Tibial nerve (tissue), 4 donors: ENCODE results near the gene SERPINH1.

Experiments
- EP300 ChIP-seq, 2 donors: sonication (generic); formaldehyde crosslinking; IDR thresholded peaks; one replicate each; pipeline ENCODE4 v1.6.1; 2017; ENCODE audit warnings: antibody characterized with exemption in 2 of 2, mild to moderate bottlenecking in 1 of 2
- POLR2A ChIP-seq, 2 donors: fragments of 450-650 bp; IDR thresholded peaks; one replicate each; pipeline ENCODE4 v1.6.1; 2017; ENCODE audit warnings: antibody characterized with exemption in 2 of 2, mild to moderate bottlenecking in 2 of 2, moderate library complexity in 2 of 2
- TF ChIP-seq, protein P1 (sequence below), 5 experiments: fragments of 200-600 bp in 3 of 5; fragments of 450-650 bp in 2 of 5; sonication (generic) in 3 of 5; IDR thresholded peaks; one replicate each; pipeline ENCODE4 v1.5.1; 2016 to 2019; ENCODE audit warnings: antibody characterized with exemption in 5 of 5, mild to moderate bottlenecking in 3 of 5, moderate library complexity in 2 of 5

DNA sequence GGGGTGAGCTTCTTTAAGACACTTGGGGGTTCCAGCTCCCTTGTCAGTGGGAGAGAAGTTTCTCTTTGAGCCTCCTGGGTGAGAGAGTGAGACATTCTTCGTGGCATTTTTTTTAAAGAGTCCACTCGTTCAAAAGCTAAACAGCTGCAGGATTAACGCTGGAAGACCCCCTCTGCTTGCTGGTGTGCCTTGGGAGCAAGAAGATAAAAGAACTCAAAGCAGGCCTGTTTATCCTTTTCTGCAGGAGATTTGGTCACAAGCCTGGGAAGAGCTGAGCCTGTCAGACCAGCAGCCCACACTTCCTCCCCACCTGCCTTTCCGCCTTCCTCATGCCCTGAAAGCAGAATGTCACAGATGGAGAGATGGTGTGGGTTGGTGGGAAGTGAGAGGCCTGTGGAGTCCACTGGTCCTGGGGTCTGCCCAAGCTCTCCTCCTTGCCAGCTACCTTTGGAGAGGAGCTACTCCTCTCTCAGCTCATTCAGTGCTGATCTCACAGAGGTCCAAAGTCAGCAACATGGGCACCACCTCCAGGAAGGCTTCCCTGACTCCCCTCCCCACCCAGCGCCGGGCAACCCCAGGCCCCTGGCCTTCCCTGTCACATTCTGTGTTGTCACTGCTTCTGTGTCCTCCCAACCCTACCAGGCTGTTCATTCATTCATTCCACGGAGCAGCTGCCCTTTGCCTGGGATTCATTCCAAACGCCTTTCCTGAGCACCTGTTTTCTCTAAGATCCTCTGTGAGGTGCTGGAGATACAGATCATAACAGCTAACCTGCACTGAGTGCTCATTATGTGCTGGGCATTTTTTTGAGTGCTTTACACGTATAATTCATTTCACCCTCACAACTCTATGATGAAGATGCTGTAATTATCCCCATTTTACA, 43.0 kb upstream of the SERPINH1 start:
- TF ChIP-seq, protein P1, sequence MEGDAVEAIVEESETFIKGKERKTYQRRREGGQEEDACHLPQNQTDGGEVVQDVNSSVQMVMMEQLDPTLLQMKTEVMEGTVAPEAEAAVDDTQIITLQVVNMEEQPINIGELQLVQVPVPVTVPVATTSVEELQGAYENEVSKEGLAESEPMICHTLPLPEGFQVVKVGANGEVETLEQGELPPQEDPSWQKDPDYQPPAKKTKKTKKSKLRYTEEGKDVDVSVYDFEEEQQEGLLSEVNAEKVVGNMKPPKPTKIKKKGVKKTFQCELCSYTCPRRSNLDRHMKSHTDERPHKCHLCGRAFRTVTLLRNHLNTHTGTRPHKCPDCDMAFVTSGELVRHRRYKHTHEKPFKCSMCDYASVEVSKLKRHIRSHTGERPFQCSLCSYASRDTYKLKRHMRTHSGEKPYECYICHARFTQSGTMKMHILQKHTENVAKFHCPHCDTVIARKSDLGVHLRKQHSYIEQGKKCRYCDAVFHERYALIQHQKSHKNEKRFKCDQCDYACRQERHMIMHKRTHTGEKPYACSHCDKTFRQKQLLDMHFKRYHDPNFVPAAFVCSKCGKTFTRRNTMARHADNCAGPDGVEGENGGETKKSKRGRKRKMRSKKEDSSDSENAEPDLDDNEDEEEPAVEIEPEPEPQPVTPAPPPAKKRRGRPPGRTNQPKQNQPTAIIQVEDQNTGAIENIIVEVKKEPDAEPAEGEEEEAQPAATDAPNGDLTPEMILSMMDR (IDR thresholded peaks at IDR 0.05) = no peak
- no peak for TF ChIP-seq POLR2A (IDR thresholded peaks at IDR 0.05)
- TF ChIP-seq EP300 (IDR thresholded peaks at IDR 0.05) = no peak
